Occipital lobe (tissue), 2 donors: ENCODE measurements around the gene NPAS3. TPM values are rescaled to one million over a fixed set of nuclear protein-coding genes. Genes with fewer than 3 reads are reported as not detected.

Source experiments
- DNase-seq: peaks from one replicate; lab custom pipeline; 2025; lab: John Stamatoyannopoulos, UW
- total RNA-seq: library from RNA; depleted of rRNA; stranded (reverse); fragments of >200 nt; gene quantifications from one replicate; pipeline ENCODE4 v1.2.3, GENCODE V29; 2014

Gene NPAS3
- total RNA-seq, 1 donor from 2014 or later, result 44.6 TPM

DNA sequence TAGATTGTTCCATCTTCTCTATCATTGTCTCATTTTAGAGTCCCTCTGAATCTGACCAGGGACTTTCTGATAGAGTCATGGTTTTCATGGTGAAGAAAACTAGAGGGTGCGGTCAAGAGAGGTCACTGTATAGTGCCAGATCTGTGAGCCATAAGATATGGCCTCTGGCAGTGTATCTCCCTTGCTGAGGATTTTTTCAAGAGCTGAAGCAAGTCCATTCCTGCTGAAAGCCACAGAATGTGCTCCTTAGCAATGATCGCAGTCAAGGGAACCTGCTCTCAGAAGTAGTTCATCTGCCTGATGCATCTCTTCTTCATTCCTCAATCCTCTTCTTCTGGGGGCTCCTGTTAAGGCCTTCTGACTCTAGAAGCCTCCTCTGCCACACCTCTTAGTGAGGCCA lies 607.0 kb downstream of the NPAS3 start:
- DNase-seq, result no peak

DNA sequence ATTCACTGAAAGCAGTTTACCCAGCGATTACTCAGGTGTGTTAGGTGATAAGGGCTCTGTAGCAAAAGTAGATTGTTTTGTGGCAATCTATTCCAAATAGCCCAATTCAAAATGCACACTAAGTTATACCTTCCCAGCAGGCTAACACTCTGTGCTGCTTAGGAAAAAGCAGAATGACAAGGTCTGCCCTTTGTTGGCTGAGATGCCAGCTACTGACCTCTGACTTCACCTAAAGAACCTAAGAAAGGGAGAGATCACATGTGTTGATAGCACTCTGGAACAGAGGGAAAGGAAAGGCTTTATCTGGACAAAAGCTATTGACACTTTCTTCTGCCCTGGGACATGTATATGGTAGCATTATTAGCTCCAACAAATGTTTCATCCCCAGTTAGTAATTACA lies 609.9 kb downstream of the NPAS3 start:
- no peak for DNase-seq

DNA sequence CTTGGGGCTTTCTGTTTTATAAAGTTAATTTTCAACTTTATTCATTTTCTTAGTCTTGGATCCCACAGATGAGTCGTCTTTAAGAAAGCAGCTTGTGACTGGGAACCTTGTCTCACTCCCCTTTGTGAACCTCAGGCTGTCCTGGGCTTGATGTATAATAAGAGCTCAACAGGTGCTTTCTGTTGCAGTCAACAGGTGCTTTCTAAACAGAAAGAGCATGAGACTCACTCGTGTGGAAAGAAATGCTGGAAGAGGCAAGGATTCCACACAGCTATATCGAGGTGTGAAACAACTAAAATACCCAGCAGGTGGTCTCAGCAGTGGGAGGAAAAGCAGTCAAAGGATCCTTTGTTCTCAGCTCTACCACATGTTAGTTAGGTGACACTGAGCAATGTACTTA lies 613.3 kb downstream of the NPAS3 start:
- DNase-seq, result no peak

DNA sequence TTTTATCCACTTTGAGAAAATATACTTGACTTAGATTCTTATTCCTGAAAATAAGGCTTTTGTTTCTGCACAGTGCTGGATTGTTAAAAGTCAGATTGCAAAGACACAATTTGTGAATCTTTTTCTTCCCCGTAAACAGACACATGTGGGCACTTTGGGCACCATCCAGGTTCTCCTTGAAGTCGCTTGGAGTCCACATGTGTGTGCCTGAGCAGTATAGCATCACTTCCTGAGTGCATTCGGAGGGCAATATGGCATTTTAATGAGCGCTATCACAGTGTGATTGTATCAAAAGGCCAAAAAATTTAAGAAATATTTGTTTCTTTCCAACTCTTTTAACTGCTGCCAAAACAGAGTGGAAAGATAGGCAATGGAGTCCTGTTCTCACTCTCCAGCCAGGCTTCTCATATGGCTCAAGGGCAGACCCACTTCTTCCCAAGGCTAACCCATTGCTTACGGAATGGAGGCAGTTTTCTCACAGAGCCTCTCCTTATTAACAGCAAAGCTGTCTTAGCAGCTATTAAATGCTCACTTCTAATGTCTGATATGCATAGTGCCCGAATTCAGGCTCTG lies 615.1 kb downstream of the NPAS3 start:
- no peak for DNase-seq

DNA sequence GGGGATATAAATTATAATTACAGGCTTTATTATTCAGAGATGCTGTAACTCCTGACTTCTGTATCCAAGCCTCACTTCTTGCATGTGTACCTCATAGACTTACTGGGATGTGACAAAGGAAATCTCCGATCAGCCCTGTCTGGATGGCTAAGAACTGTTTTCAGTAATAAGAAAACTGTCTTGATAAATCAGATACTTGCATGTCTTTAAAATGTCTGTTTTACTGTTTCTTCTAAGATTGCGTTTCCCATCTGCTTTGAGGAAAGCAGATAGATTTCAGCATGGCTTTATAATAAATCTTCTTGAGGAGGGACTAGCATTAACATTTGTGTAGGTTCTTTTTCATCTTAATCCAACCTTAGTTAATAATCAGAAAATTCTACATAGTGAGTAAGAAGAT lies 616.3 kb downstream of the NPAS3 start:
- no peak for DNase-seq

DNA sequence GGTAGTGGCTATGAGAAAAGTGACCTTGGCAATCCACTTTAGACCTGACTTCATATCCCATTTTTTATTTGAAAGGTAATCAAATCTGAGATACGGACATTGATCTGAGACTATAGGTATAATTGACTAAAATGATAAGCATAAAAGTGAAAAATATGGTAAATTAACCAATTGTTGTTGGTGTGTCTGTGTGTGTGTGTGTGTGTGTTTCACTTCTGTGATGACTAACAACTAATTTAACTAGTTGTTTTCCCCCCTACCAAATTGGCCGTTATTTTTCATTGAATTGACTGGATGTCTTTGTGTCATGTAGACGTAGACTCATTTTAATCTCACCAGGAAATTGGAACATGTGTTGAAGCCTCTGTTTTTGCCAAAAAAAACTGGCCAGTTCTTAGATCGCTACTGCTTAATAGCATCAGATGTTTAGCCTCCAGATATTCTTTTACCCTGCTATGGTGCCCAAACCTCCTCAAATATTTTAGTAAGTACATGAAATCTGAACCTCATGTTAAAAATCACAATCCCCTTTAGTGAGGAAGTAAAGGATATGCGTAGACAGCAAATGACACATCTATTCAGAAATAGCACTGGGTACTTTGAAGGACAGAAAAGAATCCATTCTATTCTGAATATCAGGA lies 617.2 kb downstream of the NPAS3 start:
- no peak for DNase-seq

DNA sequence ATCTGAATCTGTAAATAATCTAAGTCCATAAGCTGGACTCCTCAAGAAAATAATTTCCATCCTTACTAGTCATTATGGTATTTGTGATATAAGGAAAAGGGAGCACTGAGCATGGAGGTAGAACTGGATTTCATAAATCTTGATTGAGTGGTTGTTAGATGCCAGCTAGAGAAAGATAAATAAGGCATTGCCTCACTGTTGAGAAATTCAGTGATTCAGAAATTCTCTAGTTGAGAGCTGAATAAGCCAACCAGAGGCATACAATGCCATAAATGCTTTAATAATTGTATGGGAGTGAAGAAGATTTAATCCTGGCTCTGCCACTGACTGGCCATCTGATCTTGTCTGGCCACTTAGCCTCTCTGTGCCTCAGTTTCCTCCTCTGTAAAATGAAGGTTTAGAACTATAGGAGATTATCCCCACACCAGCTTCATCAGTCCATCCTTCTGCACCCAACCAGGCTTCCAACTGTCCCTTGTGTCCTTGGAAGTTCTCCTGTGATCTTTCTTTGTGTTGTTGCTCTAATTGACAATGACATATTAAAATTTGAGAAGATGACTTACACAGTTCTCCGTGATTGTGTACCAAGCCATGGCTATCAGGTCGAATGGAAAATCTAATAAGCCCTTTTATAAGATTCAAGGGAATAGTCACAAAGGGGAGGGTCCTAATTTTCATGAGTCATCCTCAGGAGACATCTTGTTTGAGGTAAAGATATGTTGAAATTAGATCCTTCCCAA lies 617.9 kb downstream of the NPAS3 start:
- no peak for DNase-seq

DNA sequence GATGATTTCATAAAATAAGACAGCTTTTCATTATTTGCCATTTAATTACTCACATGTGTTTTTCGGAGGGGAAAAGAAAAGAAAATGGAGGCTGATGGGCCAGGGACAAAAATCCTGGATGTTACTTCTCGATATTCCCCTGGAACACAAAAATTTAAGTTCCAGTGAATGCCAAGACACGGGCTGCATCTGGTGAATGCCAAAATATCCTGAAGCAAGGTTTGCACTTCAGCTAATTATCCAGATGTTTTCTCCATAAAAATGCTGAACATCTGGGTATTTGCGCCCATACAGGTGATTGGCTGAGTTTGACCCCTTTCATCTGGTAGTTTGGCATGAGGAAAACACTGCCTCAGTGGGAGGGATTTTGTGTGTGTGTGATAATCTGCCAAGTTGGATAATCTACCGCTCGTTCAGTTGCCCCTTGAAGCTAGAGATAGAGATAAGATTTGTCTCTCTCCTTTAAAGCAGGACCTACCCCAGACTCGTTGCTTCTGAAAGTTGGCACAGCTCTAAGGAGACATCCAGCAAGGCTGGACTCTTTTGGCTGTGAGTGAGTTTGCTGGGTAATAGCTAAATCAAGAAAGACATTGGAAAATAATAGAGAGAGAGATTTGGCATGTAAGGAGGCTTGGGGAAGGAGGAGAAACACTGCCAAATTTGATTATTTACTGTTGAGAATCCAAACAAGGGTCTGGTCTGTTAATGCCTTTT lies 622.2 kb downstream of the NPAS3 start:
- no peak for DNase-seq

DNA sequence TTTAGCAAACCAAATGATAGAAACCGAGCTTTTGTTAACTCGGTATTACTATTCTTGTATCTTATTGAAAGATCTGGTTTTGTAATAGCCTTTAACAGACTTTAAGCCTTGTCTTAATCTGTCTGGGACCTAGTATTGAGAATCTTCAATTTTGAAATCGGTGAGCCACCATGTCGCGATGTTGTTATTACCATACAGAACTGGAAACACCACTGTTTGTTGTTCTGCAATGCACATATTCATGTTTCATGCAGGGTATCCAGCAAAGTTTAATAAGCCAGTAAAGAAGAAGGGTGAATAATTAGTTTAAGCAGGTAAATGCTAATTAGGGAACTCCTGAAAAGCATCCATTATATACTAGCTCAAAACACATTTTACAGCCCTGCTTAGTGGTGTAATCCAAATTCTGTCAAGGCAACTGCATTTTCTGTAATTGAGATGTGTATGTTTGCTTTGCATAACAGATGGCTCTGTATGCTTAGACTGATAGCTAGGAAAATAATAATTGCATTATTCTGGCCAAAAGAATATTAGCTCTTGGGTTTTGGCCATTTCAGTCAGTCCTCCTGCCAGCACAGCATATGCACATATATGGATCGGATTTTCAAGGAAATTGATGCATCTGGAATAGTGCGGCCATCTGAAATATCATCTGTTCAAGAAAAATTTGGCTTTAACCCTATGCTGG lies 623.0 kb downstream of the NPAS3 start:
- no peak for DNase-seq

DNA sequence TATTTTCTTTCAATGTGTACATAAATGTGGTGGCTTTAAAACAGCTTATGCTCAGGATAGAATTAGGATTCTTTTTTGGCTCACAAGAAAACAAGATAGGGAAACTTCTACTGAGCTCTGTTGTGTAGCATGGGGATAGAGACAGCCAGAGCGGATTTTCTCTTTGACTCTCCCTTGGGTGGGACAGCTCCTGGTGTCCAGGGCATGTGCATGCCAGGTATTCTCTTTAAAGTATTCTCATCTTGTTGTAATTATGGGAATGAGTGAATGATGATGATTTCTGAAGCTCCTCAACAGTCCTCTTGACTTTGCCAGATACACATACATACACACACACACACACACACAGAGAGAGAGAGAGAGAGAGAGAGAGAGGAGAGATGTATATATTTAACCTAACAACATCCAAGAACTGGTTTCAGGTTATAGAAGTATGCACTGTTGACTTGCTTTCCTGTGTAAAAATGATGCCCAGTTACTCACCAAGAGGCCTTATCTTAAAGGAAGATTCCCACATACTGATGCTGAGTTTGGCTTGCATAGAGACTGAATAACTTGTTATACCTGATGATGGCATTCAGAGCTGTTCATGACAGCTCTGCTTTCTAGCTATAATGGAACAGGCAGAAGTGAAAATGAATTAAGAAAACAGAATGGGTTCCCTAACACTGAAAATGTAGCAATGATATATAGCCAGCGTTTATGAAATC lies 624.7 kb downstream of the NPAS3 start:
- no peak for DNase-seq

DNA sequence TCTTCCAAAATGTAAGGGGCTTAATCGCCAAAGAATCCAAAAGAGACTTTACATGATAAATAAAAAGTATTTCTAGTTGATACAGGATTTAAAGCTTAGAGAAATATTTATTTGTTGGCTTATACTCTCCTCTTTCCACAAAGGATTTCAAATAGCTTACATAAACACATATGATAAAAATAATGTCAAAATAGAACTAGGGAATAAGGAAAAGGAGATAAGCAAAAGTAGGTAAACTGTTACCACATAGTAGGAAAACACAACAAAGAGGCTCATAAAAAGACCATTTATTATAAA lies 625.2 kb downstream of the NPAS3 start:
- no peak for DNase-seq

DNA sequence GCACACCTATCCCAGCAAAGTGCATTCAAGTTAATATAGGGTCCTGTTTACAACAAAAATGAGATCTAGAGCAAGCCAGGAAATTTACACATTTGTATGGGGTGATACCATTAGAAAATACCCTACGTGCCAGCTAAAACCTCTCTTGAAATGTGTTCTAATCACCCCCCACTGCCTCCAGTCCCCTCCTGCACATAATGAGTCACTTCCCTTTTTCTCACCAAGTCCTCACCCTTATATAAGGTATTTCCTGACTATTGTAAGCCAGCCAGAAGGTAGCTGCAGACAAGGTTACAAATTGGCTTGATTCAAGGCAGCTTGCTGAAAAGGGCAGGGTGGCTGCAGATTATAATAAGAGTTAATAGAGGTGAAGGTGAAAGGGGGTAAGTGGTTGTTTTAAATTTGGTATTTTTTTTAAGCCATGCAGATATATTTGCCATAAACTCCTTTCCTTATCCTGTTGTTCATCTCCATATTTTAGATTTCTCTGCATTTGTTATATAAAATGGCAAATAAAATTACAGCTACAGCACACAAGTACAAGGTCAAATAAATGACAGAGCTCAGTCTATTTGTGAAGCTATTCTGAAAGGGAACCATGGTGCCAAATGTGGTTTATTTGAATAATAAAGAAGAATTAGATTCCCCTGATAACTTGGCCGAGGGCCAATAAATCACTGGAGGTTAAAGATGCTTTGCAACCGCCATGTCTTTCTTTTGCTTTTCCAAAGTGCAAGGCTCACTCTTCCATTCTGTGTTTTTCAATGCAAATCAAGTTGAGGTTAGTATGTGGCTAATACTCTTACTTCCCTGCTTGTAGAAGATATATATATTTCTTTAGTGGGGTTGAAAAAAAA lies 626.3 kb downstream of the NPAS3 start:
- DNase-seq, result no peak

DNA sequence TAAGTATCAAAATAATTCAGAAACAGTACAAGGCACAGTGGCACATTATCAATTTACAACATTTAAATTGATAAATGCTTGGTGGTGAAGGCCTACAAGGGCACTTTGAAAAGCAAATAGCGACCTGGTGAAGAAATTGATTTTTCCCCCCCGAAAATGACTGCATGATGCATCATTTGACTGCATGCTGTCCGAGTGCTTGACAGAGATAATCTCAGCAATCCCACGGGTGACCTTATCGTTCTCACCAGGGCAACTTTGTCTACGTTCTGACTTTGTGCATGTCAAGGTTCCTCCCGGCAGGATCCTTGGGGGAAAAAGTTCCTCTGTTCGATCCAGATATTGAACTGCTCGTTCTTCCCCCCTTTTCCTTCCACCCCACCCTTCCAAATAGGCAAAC lies 627.4 kb downstream of the NPAS3 start:
- no peak for DNase-seq

DNA sequence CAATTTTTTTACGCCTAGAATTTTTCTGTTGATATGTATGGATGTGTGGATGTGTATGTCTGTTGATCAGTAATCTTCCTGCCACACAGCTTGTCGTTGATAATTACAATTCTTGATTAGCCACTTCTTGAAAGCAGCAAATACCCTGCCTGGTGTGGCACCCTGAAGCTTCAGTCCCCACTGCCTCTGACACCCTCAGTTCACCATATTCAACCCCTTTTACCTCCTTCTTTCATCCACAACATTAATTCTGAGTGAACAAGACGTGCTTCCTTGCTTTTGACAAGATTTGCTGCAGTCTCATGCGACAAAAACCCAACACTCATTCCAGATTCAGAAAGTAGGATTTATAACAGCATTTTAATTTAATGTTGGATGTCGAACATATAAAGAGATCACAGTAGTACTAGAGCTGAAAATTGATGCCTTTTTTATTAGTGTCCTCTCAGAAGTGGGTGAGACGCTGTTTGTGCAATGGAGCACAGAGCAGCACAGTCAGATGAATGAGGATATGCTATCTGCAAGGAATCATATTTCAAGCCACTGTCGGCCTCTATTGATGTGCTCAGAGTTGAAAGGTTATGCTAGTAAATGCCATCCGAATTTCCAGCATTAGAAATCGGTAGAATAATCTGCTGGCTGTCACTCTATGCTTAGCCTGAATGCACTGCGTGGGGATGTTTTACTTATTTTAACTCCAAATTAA lies 628.5 kb downstream of the NPAS3 start:
- no peak for DNase-seq

DNA sequence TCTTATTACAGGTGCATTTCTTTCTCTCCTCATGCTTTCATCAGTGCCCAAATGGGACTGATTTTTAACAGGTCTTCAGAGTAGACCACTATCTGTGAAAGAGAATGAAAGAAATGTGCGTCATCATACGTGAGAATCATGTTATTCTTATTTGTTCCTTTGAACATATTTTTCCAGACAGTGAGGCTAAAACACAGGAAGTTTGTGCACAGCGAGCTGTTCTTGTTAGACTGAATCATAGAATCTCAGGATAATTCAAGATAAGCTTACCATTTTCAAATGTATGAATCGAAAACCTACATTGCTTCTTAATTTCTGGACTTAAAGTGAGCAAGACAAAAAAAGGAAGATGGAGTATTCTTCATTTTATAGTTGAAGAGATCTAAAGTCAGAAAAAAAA lies 629.1 kb downstream of the NPAS3 start:
- no peak for DNase-seq

DNA sequence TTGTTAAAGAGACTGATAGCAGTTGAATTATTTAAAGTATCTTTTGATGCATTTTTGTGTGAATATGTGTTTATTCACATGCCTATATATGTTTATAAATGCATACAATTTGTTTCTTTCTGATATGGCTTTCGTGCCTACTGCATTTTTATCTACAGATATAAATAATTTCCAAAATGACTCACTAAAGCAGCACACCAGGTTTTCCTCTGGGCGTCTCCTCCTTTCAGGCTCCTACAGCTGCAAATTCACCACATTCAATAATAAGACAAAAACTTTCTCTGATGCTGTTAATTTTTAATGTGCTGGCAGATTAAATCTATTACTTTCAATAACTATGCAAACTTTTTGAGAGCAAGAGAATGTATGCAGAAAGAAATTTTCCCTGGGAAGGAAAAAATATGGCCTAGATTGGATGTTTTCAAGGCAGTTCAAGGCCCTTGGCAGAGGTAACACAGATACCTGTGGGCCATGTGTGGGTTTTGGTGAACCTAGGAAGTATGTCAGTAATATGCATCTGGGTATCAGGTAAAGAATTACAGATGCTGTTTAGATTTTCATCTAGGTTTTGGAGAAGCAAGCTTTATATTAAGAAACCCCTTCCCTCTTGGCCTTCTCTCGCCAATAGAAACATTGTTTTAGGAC lies 630.4 kb downstream of the NPAS3 start:
- DNase-seq, result no peak

DNA sequence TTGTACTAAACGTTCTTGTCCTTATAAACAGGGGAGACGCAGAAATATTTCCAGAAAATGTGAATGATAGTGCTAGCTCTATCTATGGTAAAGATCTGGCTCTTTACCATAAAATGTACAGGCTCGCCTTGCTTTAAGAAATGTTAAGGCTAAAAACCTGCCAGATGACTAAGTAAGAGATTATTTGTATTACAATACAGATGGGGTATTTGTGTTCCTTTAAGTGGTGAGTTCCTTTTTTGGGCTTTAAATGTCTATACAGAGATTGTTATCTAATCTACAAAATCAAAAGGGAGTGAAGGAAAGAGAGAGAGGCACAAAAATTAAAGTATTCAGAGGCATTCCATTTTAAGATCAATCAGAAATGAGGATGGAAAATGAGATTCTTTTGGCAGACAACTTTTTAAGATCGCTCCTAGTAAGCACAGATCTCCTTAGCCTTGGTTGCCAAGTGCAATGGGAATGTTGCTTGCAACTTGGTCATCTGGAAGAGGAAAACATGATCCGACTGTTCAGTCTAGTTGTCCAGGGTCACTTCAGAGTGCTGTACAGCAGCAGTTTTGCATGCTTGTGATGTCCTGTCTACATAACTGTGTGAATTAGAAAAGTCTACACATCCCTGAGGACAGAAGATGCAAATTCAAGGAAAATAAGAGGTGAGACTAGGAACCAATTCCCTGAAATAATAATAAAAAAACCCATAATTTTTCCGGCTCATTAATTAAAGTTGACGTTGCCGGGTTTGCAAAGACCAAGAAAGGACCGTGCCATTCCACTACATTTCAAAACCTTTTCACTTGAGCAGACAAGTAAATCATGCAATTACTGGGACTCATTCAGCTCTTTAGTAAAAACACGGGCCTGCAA lies 631.4 kb downstream of the NPAS3 start:
- DNase-seq, result no peak

DNA sequence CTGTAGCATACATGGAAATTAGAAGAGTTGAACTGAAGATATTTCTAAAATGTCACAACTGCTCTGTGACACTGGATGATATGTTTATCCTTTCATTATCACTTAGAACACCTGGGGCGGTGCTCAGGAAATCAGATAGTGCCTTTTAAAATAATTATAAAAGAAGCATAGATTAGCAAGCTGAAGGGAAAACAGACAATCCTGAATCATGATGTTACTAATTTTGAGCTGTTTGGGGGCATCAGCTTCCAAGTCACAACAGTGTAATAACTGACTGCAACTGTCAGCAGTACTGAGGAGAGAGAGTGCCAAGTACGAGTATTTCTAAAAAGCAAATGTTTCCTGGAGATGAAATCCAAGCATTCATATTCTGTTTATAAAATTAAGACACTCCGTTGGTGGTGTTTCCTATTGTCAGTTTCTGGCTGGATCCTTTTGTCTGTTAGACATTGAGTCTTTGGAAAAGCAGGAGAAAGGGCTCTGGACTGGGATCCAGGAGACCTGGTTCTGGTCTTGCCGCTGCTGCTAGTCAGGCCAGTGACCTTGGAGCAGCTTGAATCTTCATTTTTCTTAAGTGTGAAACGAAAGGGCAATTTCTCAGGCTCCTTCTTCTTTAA lies 632.1 kb downstream of the NPAS3 start:
- DNase-seq, result no peak
